GM21737 (cell line): ENCODE results near the gene TSPAN13.

ENCODE experiments used
- ATAC-seq: cut with Tn5 transposase; IDR thresholded peaks from one replicate; pipeline ENCODE4 v1.9.1; 2021; ENCODE audit warnings: mild to moderate bottlenecking, moderate library complexity; ENCODE audit not compliant: unreplicated experiment

Gene TSPAN13

DNA sequence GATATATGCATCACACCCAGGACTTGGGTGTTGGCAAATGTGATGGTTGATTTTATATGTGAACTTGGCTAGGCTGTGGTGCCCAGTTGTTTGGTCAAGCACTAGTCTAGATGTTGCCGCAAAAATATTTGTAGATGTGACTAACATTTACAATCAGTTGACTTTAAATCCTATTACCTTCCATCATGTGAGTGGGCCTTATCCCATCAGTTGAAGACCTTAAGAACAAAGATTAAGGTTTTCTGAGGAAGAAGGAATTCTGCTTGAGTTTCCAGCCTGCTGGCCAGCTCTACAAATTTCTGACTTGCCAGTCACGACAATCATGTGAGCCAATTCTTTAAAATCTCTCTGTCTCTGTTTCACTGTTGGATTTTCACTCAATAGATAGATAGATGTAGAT, 20.3 kb downstream of the TSPAN13 start:
- no peak for ATAC-seq

- ATAC-seq, result no peak
Measured at GRCh38 chr7:16774294-16774693, 20.7 kb downstream of the TSPAN13 start.

- no peak for ATAC-seq
Measured at GRCh38 chr7:16774986-16775385, 21.4 kb downstream of the TSPAN13 start.

GRCh38 chr7:16776053-16776452, 22.5 kb downstream of the TSPAN13 start:
- ATAC-seq, result no peak

GRCh38 chr7:16778476-16778875, 24.9 kb downstream of the TSPAN13 start:
- no peak for ATAC-seq

DNA sequence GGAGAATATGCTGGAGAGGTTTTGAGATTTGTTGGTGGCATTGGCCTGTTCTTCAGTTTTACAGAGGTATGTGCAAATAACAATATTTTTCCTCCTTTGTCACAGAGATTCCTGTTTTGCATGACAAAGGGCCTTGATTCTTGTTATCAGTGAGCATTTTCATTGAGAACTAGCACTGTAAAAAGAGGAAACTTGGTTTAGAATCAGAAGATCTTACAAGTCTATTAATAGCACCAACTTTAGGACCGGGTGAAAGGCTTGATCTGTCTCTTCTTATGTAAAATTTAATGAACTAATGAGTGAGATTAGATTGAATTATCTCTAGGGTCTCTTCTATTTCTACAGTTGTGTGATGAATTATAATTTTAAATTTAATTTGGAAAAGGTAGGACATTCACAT, 25.5 kb downstream of the TSPAN13 start:
- no peak for ATAC-seq

DNA sequence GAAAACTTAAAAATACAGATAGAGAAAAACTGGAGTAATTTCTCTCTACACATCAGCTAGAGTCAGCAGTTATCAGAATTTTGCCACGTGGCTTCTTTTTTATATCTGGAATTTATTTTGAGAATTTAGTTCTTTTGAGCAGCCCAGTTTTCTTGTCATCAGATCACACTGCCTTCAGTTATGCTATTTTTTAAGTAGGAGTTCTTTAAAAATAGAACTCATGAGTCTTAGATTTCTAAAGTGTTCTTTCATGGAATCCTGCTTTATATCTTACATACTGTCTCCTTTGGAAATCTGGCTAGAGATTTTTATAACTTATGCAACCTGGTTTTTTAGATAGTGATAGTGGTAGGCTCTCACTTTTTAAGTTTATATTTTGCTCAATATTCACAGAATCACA, 27.0 kb downstream of the TSPAN13 start:
- ATAC-seq, result no peak

DNA sequence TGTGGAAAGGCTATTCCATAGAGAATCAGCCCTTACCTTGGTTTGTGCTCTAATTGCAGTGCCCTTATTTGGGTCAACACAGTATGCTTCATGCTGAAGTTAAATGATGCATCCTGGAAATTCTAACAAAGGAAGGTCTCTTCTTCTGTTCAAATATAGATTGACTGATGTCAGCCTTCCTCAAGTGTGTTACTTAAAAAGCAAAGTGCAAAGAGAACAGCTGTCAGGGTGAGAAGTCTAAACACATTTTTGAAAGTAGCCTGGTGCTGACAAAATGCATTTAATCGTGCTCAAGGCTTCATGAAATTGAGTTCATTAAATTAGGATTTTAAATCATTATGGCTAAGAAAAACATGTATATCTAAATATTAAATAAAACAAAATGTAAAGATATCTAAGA, 31.8 kb downstream of the TSPAN13 start:
- ATAC-seq, result no peak

- ATAC-seq, result no peak
Measured at GRCh38 chr7:16785846-16786245, 32.3 kb downstream of the TSPAN13 start.

GRCh38 chr7:16786257-16786656, 32.7 kb downstream of the TSPAN13 start:
- no peak for ATAC-seq

DNA sequence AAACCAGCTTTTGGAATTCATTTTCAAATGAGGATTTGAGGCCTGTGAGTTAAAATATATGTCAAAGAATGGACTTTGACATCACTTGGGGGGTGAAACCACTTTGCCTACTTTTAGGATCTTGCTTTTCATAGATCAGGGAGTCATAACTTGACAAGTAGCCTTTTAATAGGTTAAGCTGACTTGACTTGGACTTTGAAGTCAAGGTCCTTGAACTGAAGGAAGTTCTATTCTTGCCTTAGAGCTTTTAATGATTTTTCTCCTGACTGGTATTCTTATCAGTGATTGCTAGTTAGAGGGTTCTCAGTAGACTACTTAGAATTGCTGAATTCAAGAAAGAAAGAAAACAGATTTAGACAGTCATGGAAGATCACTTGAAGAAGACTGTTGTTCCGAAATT, 33.6 kb downstream of the TSPAN13 start:
- ATAC-seq, result no peak

- ATAC-seq, result no peak
Measured at GRCh38 chr7:16791071-16791470, 37.5 kb downstream of the TSPAN13 start.

- ATAC-seq, result no peak
Measured at GRCh38 chr7:16791905-16792698, 38.5 kb downstream of the TSPAN13 start.

DNA sequence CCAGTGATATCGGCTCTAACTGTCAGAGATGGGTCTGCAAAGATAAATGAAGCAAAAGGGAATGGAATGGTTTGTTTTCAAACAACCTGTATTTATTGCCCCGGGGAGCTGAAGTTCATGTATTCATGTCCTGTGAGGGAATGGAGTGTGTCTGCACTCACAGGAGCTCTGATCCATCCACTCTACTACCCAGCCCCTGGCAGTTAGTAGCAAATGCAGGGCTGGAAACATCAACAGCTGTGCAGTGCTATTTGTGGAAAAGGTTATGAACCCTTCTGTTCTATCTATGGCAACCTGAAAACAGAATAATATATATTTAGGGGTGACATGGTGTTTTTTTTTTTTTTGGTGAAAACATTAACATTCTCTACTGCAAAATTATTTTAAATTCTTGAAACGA, 41.4 kb downstream of the TSPAN13 start:
- no peak for ATAC-seq

- no peak for ATAC-seq
Measured at GRCh38 chr7:16795624-16796023, 42.1 kb downstream of the TSPAN13 start.

DNA sequence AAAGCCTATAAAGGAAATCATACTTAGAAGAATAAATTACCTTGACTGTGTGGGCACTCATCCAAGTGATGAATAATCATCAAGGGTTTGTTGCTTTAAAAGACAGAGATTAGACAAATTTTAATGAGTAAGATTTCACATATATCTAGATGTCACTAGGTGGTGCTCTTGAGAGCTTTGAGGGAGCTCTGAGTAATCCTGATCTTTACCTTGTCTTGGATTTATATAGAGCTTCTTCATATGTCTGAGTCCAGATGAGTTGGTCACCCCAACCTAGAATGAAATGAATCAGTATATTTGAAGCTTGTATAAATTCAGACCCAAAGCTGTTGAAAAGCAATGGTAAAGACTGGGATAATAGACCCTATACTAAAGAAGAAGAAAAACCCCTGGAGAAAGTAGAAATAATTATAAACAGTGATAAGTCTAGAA, 47.6 kb downstream of the TSPAN13 start:
- ATAC-seq, result no peak

GRCh38 chr7:16801579-16801978, 48.0 kb downstream of the TSPAN13 start:
- ATAC-seq, result no peak

- no peak for ATAC-seq
Measured at GRCh38 chr7:16803125-16803524, 49.6 kb downstream of the TSPAN13 start.

- no peak for ATAC-seq
Measured at GRCh38 chr7:16803881-16804673, 50.5 kb downstream of the TSPAN13 start.

- ATAC-seq, result no peak
Measured at GRCh38 chr7:16804674-16805439, 51.3 kb downstream of the TSPAN13 start, which contains the start of gene AGR2. Gene AGR2, minus strand, starts transcription at chr7:16804999. Its CDS starts 3,203 bp downstream, at chr7:16801796.

DNA sequence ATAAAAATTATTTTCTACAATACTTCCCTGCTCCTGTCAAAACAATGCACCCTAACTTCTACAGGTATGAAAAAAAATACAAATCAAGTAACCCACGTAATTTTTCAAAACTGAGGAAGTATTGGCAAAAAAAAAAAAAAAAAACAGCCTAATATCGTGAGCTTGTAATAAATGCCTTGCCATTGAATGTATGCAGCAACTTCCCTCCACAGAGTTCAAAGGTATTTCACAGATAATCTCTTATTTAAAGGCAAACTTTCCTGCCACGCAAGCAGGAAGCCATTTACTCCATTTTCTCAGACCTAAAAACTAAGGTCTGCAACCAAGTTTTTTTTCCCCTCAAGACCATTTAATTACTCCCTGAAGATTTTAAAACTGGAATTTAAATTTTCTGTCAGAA, 51.9 kb downstream of the TSPAN13 start:
- no peak for ATAC-seq
